ENCODE measurements around the gene CEP131.

CEP131 gene

GRCh38 chr17:81184555-81184954, 38.2 kb downstream of the CEP131 start:
- DNase-seq (ENCODE audit: low spot score): no peak
- in situ Hi-C loops (cut with MboI; ENCODE audit: low sequenced_read_pairs, unreplicated experiment): no loop called here
- TF ChIP-seq, protein P1, sequence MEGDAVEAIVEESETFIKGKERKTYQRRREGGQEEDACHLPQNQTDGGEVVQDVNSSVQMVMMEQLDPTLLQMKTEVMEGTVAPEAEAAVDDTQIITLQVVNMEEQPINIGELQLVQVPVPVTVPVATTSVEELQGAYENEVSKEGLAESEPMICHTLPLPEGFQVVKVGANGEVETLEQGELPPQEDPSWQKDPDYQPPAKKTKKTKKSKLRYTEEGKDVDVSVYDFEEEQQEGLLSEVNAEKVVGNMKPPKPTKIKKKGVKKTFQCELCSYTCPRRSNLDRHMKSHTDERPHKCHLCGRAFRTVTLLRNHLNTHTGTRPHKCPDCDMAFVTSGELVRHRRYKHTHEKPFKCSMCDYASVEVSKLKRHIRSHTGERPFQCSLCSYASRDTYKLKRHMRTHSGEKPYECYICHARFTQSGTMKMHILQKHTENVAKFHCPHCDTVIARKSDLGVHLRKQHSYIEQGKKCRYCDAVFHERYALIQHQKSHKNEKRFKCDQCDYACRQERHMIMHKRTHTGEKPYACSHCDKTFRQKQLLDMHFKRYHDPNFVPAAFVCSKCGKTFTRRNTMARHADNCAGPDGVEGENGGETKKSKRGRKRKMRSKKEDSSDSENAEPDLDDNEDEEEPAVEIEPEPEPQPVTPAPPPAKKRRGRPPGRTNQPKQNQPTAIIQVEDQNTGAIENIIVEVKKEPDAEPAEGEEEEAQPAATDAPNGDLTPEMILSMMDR (IDR thresholded peaks at IDR 0.05; ENCODE audit: borderline replicate concordance, control extremely low read depth, extremely low read depth, insufficient read depth, missing control alignments): no peak

GRCh38 chr17:81183807-81184206, 39.0 kb downstream of the CEP131 start:
- no peak for DNase-seq (ENCODE audit: low spot score)
- TF ChIP-seq, protein P1 (IDR thresholded peaks at IDR 0.05; ENCODE audit: borderline replicate concordance, control extremely low read depth, extremely low read depth, insufficient read depth, missing control alignments): no peak
- in situ Hi-C loops (cut with MboI; ENCODE audit: low sequenced_read_pairs, unreplicated experiment): no loop called here

DNA sequence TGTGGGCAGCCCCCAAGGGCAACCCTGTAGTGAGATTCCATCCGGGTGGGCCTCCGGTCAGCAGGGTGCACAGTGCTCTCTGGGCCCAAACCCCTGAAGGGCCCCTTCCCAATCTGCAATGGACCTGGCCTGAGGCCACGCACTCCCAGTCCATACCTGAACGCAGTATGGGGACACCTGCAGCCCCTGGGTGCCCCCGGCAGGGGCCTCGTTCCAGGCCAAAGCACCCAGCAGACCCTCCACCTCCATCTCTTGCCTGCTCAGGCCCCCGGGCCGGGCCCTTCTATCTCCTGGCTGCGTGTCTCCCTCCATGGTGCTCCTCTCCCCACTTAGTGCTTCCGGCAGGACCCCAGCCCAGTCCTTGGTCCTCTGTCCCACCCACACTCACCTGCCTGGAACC, 39.4 kb downstream of the CEP131 start:
- TF ChIP-seq, protein P1 (IDR thresholded peaks at IDR 0.05; ENCODE audit: borderline replicate concordance, control extremely low read depth, extremely low read depth, insufficient read depth, missing control alignments): no peak
- in situ Hi-C loops (cut with MboI; ENCODE audit: low sequenced_read_pairs, unreplicated experiment): no loop called here
- DNase-seq (ENCODE audit: low spot score): no peak

DNA sequence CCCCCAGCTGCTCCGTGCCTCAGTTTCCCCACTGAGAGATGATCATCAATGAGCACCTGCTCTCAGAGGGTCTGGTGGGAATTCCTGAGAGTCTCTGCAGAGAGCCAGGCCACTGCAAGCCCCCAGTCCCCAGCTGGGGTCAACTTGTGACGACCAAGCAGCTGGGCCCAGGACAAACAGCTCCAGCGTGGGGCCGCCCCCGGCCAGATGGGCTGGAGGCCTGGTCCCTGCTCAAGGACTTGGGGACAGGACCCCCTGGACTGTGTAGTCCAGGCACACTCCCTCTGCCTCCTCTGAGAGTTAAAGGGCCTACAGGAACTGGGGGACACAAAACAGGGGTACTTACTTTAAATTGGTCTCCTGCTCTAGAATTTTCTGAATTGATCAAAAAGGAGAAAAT, 40.2 kb downstream of the CEP131 start:
- DNase-seq (ENCODE audit: low spot score): no peak
- in situ Hi-C loops (cut with MboI; ENCODE audit: low sequenced_read_pairs, unreplicated experiment): no loop called here
- TF ChIP-seq, protein P1 (IDR thresholded peaks at IDR 0.05; ENCODE audit: borderline replicate concordance, control extremely low read depth, extremely low read depth, insufficient read depth, missing control alignments): no peak

DNA sequence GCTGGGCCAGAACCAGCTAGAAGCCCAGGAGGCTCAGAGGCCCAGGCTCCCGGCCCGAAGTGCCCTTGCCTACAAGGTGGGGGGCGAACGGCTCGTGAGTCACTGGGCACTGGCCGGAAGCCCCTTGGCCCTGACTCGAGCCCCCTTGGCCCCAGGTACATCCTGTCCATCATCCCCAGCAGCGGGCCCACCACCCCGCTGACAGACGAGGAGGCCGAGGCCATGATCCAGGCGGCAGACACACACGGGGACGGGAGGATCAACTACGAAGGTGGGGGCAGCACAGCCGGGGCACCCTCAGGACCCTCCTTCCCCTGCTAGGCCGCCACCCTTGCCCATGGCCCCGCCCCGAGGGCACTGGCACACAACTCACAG, 41.0 kb downstream of the CEP131 start:
- in situ Hi-C loops (cut with MboI; ENCODE audit: low sequenced_read_pairs, unreplicated experiment): no loop called here
- DNase-seq (ENCODE audit: low spot score): no peak
- TF ChIP-seq, protein P1 (IDR thresholded peaks at IDR 0.05; ENCODE audit: borderline replicate concordance, control extremely low read depth, extremely low read depth, insufficient read depth, missing control alignments): no peak

- TF ChIP-seq, protein P1 (IDR thresholded peaks at IDR 0.05; ENCODE audit: borderline replicate concordance, control extremely low read depth, extremely low read depth, insufficient read depth, missing control alignments): no peak
- DNase-seq (ENCODE audit: low spot score): no peak
- in situ Hi-C loops (cut with MboI; ENCODE audit: low sequenced_read_pairs, unreplicated experiment): no loop called here
Observed at GRCh38 chr17:81180836-81181810, 41.6 kb downstream of the CEP131 start.

Measured in GM13976 (cell line).